NB4 (cell line): ENCODE results near the gene LRIF1.

Experiments used
- MYC ChIP-seq: IDR thresholded peaks from 2 replicates; pipeline ENCODE4 v1.6.1; 2011; ENCODE audit warnings: low read depth, low read length
- POLR2A ChIP-seq: IDR thresholded peaks from 2 replicates; pipeline ENCODE4 v1.6.1; 2011; ENCODE audit warnings: mild to moderate bottlenecking; ENCODE audit not compliant: insufficient read length; ENCODE audit errors: extremely low read depth
- TF ChIP-seq, protein P1 (sequence below): IDR thresholded peaks from 2 replicates; pipeline ENCODE4 v1.6.1; 2011; ENCODE audit warnings: low read depth, low read length
- TF ChIP-seq, protein P2 (sequence below): IDR thresholded peaks from one replicate; pipeline ENCODE4 v1.5.1; 2012; ENCODE audit warnings: low read depth, low read length

DNA sequence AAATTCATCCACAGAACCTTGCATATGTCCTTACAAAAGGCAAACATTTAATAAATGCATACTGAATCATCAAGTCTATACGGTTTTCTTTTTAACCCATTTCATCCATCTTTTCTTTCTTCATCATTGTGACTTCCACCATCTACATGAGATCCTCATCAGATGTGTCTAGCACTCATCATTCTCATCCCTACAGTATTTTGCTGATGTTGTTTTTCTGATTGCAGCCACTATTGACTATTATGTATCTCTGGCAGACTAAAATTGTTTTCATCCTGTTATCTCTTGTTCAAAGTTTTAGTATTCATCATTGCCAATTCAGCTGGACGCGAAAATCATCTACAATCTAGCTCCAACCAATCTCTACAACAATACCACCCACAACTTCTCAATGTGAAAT is 5.9 kb downstream of the LRIF1 start:
- TF ChIP-seq, protein P1, sequence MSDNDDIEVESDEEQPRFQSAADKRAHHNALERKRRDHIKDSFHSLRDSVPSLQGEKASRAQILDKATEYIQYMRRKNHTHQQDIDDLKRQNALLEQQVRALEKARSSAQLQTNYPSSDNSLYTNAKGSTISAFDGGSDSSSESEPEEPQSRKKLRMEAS: no peak
- TF ChIP-seq, protein P2, sequence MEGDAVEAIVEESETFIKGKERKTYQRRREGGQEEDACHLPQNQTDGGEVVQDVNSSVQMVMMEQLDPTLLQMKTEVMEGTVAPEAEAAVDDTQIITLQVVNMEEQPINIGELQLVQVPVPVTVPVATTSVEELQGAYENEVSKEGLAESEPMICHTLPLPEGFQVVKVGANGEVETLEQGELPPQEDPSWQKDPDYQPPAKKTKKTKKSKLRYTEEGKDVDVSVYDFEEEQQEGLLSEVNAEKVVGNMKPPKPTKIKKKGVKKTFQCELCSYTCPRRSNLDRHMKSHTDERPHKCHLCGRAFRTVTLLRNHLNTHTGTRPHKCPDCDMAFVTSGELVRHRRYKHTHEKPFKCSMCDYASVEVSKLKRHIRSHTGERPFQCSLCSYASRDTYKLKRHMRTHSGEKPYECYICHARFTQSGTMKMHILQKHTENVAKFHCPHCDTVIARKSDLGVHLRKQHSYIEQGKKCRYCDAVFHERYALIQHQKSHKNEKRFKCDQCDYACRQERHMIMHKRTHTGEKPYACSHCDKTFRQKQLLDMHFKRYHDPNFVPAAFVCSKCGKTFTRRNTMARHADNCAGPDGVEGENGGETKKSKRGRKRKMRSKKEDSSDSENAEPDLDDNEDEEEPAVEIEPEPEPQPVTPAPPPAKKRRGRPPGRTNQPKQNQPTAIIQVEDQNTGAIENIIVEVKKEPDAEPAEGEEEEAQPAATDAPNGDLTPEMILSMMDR: no peak
- no peak for TF ChIP-seq POLR2A
- no peak for TF ChIP-seq MYC
